Activated naive CD8-positive, alpha-beta T cell (primary cell): ENCODE results near the gene SRSF3.

Experiments
- H3K27ac Mint-ChIP-seq: one replicate; pipeline ENCODE4 v1.8.0; 2021; ENCODE audit warnings: mixed read lengths
- H3K27me3 Mint-ChIP-seq: one replicate; pipeline ENCODE4 v1.8.0; 2021; ENCODE audit warnings: mixed read lengths
- H3K36me3 Mint-ChIP-seq: one replicate; pipeline ENCODE4 v1.8.0; 2021; ENCODE audit warnings: mixed read lengths
- H3K4me1 Mint-ChIP-seq: one replicate; pipeline ENCODE4 v1.8.0; 2021; ENCODE audit warnings: low read depth, mixed read lengths
- H3K4me3 Mint-ChIP-seq: one replicate; pipeline ENCODE4 v1.8.0; 2021; ENCODE audit warnings: mild to moderate bottlenecking, mixed read lengths
- H3K9me3 Mint-ChIP-seq: one replicate; pipeline ENCODE4 v1.8.0; 2021; ENCODE audit warnings: low read depth, mixed read lengths

The SRSF3 gene

GRCh38 chr6:36621371-36621855 lies 27.3 kb downstream of the SRSF3 start:
- Mint-ChIP-seq H3K4me3 (no peak overlapping the region), H3K27ac (no peak overlapping the region), H3K36me3 (no peaks in the 10 kb centered on the region), H3K4me1 (peaks cover 14% of the 10 kb centered on the region), H3K27me3 (no peaks in the 10 kb centered on the region), H3K9me3 (no peaks in the 10 kb centered on the region)

- Mint-ChIP-seq H3K36me3 (no peaks in the 10 kb centered on the region), H3K4me3 (no peak overlapping the region), H3K9me3 (no peaks in the 10 kb centered on the region), H3K4me1 (peaks cover 13% of the 10 kb centered on the region), H3K27ac (no peak overlapping the region), H3K27me3 (no peaks in the 10 kb centered on the region)
These were observed 28.9 kb downstream of the SRSF3 start for GRCh38 chr6:36622901-36623546.

GRCh38 chr6:36623547-36624459 lies 29.6 kb downstream of the SRSF3 start:
- Mint-ChIP-seq H3K4me1 (peaks cover 13% of the 10 kb centered on the region), H3K4me3 (no peak overlapping the region), H3K9me3 (no peaks in the 10 kb centered on the region), H3K27ac (no peak overlapping the region), H3K27me3 (no peaks in the 10 kb centered on the region), H3K36me3 (no peaks in the 10 kb centered on the region)

GRCh38 chr6:36624461-36625157 lies 30.4 kb downstream of the SRSF3 start:
- Mint-ChIP-seq H3K27me3 (no peaks in the 10 kb centered on the region), H3K36me3 (no peaks in the 10 kb centered on the region), H3K4me3 (no peak overlapping the region), H3K9me3 (no peaks in the 10 kb centered on the region), H3K4me1 (peaks cover 13% of the 10 kb centered on the region), H3K27ac (no peak overlapping the region)

GRCh38 chr6:36625158-36625919 lies 31.2 kb downstream of the SRSF3 start:
- no peak overlapping the region for H3K4me3 Mint-ChIP-seq
- H3K27ac Mint-ChIP-seq, result peak overlapping the region; percentile 13
- H3K4me1 Mint-ChIP-seq, result peaks cover 13% of the 10 kb centered on the region
- H3K9me3 Mint-ChIP-seq, result no peaks in the 10 kb centered on the region
- H3K27me3 Mint-ChIP-seq, result no peaks in the 10 kb centered on the region
- H3K36me3 Mint-ChIP-seq, result no peaks in the 10 kb centered on the region

- H3K27me3 Mint-ChIP-seq, result no peaks in the 10 kb centered on the region
- peaks cover 13% of the 10 kb centered on the region for H3K4me1 Mint-ChIP-seq
- H3K27ac Mint-ChIP-seq, result no peak overlapping the region
- H3K4me3 Mint-ChIP-seq, result no peak overlapping the region
- no peaks in the 10 kb centered on the region for H3K9me3 Mint-ChIP-seq
- H3K36me3 Mint-ChIP-seq, result no peaks in the 10 kb centered on the region
These were observed 32.5 kb downstream of the SRSF3 start for GRCh38 chr6:36626636-36627035.

GRCh38 chr6:36627141-36627540 lies 33.0 kb downstream of the SRSF3 start:
- no peak overlapping the region for H3K27ac Mint-ChIP-seq
- peaks cover 13% of the 10 kb centered on the region for H3K4me1 Mint-ChIP-seq
- H3K27me3 Mint-ChIP-seq, result no peaks in the 10 kb centered on the region
- no peak overlapping the region for H3K4me3 Mint-ChIP-seq
- no peaks in the 10 kb centered on the region for H3K36me3 Mint-ChIP-seq
- no peaks in the 10 kb centered on the region for H3K9me3 Mint-ChIP-seq

- H3K27ac Mint-ChIP-seq, result no peak overlapping the region
- H3K9me3 Mint-ChIP-seq, result no peaks in the 10 kb centered on the region
- H3K27me3 Mint-ChIP-seq, result no peaks in the 10 kb centered on the region
- H3K4me3 Mint-ChIP-seq, result no peak overlapping the region
- H3K4me1 Mint-ChIP-seq, result peaks cover 10% of the 10 kb centered on the region
- no peaks in the 10 kb centered on the region for H3K36me3 Mint-ChIP-seq
These were observed 33.7 kb downstream of the SRSF3 start for GRCh38 chr6:36627801-36628246.

- Mint-ChIP-seq H3K9me3 (no peaks in the 10 kb centered on the region), H3K4me3 (no peak overlapping the region), H3K27me3 (no peaks in the 10 kb centered on the region), H3K27ac (no peak overlapping the region), H3K36me3 (no peaks in the 10 kb centered on the region), H3K4me1 (no peaks in the 10 kb centered on the region)
These were observed 35.6 kb downstream of the SRSF3 start for GRCh38 chr6:36629784-36630183.

- peaks cover 2% of the 10 kb centered on the region for H3K27me3 Mint-ChIP-seq
These were observed 37.3 kb downstream of the SRSF3 start for GRCh38 chr6:36631326-36632011.

GRCh38 chr6:36633370-36633769 lies 39.2 kb downstream of the SRSF3 start:
- H3K27me3 Mint-ChIP-seq, result peaks cover 2% of the 10 kb centered on the region
- H3K9me3 Mint-ChIP-seq, result no peaks in the 10 kb centered on the region
- H3K4me3 Mint-ChIP-seq, result no peak overlapping the region
- no peak overlapping the region for H3K27ac Mint-ChIP-seq
- H3K36me3 Mint-ChIP-seq, result no peaks in the 10 kb centered on the region
- no peaks in the 10 kb centered on the region for H3K4me1 Mint-ChIP-seq

More at GRCh38 chr6:36631326-36632011, 37.3 kb downstream of the SRSF3 start:
- Mint-ChIP-seq H3K27ac (no peak overlapping the region), H3K36me3 (no peaks in the 10 kb centered on the region), H3K4me1 (no peaks in the 10 kb centered on the region), H3K9me3 (no peaks in the 10 kb centered on the region), H3K4me3 (no peak overlapping the region)

- Mint-ChIP-seq H3K9me3 (no peaks in the 10 kb centered on the region), H3K4me3 (no peak overlapping the region), H3K27me3 (peaks cover 2% of the 10 kb centered on the region), H3K36me3 (no peaks in the 10 kb centered on the region), H3K4me1 (no peaks in the 10 kb centered on the region), H3K27ac (no peak overlapping the region)
These were observed 39.8 kb downstream of the SRSF3 start for GRCh38 chr6:36633915-36634314.

GRCh38 chr6:36634317-36635108 lies 40.4 kb downstream of the SRSF3 start:
- no peaks in the 10 kb centered on the region for H3K4me1 Mint-ChIP-seq
- no peaks in the 10 kb centered on the region for H3K36me3 Mint-ChIP-seq
- no peak overlapping the region for H3K4me3 Mint-ChIP-seq
- peaks cover 2% of the 10 kb centered on the region for H3K27me3 Mint-ChIP-seq
- H3K9me3 Mint-ChIP-seq, result no peaks in the 10 kb centered on the region
- no peak overlapping the region for H3K27ac Mint-ChIP-seq
